Keratinocyte (primary cell): ENCODE results near the gene IL17REL. TPM values are rescaled to one million over a fixed set of nuclear protein-coding genes. Genes with fewer than 3 reads are reported as not detected.

Experiments used
- DNase-seq: peaks from one replicate; pipeline ENCODE4 v3.0.0-alpha.2; 2011; ENCODE audit warnings: low read depth, missing footprints, low spot score
- FAIRE-seq: peaks from 2 replicates; lab custom pipeline; 2011; peaks lifted over from hg19 to GRCh38; lab: Jason Lieb, UNC
- H2AFZ ChIP-seq: 2 replicates; pipeline ENCODE4 v1.6.0; 2012; ENCODE audit warnings: low read length, control low read depth, inconsistent platforms; ENCODE audit not compliant: control insufficient read depth
- H3K27ac ChIP-seq: 2 replicates; pipeline ENCODE4 v1.5.1; 2011; ENCODE audit warnings: low read length; ENCODE audit not compliant: control insufficient read depth, insufficient read depth
- H3K27me3 ChIP-seq: 3 replicates; pipeline ENCODE4 v1.6.0; 2011; ENCODE audit warnings: low read length; ENCODE audit not compliant: control insufficient read depth, insufficient read depth; ENCODE audit errors: extremely low read depth
- H3K36me3 ChIP-seq, 2 experiments: 2 replicates in 1 of 2; 3 replicates in 1 of 2; pipeline ENCODE4 v1.5.1; 2011; ENCODE audit warnings: low read length in 2 of 2, mild to moderate bottlenecking in 1 of 2; ENCODE audit not compliant: control insufficient read depth in 2 of 2, insufficient read depth in 2 of 2; ENCODE audit errors: extremely low read depth in 1 of 2
- H3K4me1 ChIP-seq: 3 replicates; pipeline ENCODE4 v1.5.1; 2011; ENCODE audit warnings: low read length; ENCODE audit not compliant: control insufficient read depth, insufficient read depth; ENCODE audit errors: extremely low read depth
- H3K4me2 ChIP-seq: 3 replicates; pipeline ENCODE4 v1.6.0; 2011; ENCODE audit warnings: low read depth, low read length; ENCODE audit not compliant: control insufficient read depth, insufficient read depth; ENCODE audit errors: extremely low read depth
- H3K4me3 ChIP-seq, 3 experiments: fragments of 200-600 bp in 1 of 3; sonication (generic) in 1 of 3; 2 replicates in 2 of 3; 3 replicates in 1 of 3; pipeline ENCODE4 v1.5.1; 2011 to 2016; ENCODE audit warnings: low read length in 3 of 3, mild to moderate bottlenecking in 3 of 3, control low read depth in 2 of 3, inconsistent platforms in 1 of 3, low read depth in 1 of 3, mixed read lengths in 1 of 3, mixed run types in 1 of 3, moderate library complexity in 1 of 3; ENCODE audit not compliant: control insufficient read depth in 2 of 3, insufficient read depth in 2 of 3; ENCODE audit errors: extremely low read depth in 1 of 3
- H3K79me2 ChIP-seq: 2 replicates; pipeline ENCODE4 v1.6.0; 2012; ENCODE audit warnings: low read length; ENCODE audit not compliant: control insufficient read depth, insufficient read depth
- H3K9ac ChIP-seq: 3 replicates; pipeline ENCODE4 v1.6.0; 2011; ENCODE audit warnings: low read length; ENCODE audit not compliant: control insufficient read depth, insufficient read depth; ENCODE audit errors: extremely low read depth
- H3K9me1 ChIP-seq: 3 replicates; pipeline ENCODE4 v1.6.0; 2011; ENCODE audit warnings: low read length; ENCODE audit not compliant: control insufficient read depth, insufficient read depth; ENCODE audit errors: extremely low read depth
- H3K9me3 ChIP-seq: 2 replicates; pipeline ENCODE4 v1.5.1; 2012; ENCODE audit warnings: low read depth, low read length; ENCODE audit not compliant: control insufficient read depth
- H4K20me1 ChIP-seq: 3 replicates; pipeline ENCODE4 v1.6.0; 2011; ENCODE audit warnings: low read length; ENCODE audit not compliant: control insufficient read depth, insufficient read depth; ENCODE audit errors: extremely low read depth
- EZH2 ChIP-seq: IDR thresholded peaks from one replicate; pipeline ENCODE4 v1.6.1; 2012; ENCODE audit warnings: inconsistent platforms, mild to moderate bottlenecking, low read length, moderate library complexity
- dilution Hi-C: fragments of 300-500 bp; cut with MboI; formaldehyde crosslinking; loops from one replicate; pipeline ENCODE4 v1.7.0; 2020; ENCODE audit warnings: low sequenced_read_pairs; ENCODE audit not compliant: extremely low pct_ligation_motif_present
- polyA plus RNA-seq, 5 experiments: library from polyadenylated mRNA; depleted of rRNA in 3 of 5; stranded (reverse) in 3 of 5; stranded (forward) in 1 of 5; unstranded in 1 of 5; fragments of >200 nt; gene quantifications; 1 replicate in 1 of 5; 2 replicates in 3 of 5; 3 replicates in 1 of 5; pipeline versions ENCODE4 v1.2.1 to v1.2.3, GENCODE V29; 2011 to 2012; ENCODE audit warnings: missing spikeins in 2 of 5, low read depth in 1 of 5, low replicate concordance in 1 of 5
- TF ChIP-seq, protein P1 (sequence below), 3 experiments: IDR thresholded peaks in 1 of 3; conservative IDR thresholded peaks in 1 of 3; optimal IDR thresholded peaks in 1 of 3; 2 replicates in 2 of 3; 3 replicates in 1 of 3; pipeline versions ENCODE3 to v1.5.1; 2011; ENCODE audit warnings: low read length in 3 of 3, mild to moderate bottlenecking in 3 of 3, moderate library complexity in 2 of 3, control low read depth in 1 of 3, inconsistent platforms in 1 of 3; ENCODE audit not compliant: insufficient read depth in 2 of 3; ENCODE audit errors: extremely low read depth in 1 of 3

The IL17REL gene
- polyA plus RNA-seq, 1 donor (not counting 4 experiments of a cell fraction or from before 2014, with no cell fraction given): not detected

DNA sequence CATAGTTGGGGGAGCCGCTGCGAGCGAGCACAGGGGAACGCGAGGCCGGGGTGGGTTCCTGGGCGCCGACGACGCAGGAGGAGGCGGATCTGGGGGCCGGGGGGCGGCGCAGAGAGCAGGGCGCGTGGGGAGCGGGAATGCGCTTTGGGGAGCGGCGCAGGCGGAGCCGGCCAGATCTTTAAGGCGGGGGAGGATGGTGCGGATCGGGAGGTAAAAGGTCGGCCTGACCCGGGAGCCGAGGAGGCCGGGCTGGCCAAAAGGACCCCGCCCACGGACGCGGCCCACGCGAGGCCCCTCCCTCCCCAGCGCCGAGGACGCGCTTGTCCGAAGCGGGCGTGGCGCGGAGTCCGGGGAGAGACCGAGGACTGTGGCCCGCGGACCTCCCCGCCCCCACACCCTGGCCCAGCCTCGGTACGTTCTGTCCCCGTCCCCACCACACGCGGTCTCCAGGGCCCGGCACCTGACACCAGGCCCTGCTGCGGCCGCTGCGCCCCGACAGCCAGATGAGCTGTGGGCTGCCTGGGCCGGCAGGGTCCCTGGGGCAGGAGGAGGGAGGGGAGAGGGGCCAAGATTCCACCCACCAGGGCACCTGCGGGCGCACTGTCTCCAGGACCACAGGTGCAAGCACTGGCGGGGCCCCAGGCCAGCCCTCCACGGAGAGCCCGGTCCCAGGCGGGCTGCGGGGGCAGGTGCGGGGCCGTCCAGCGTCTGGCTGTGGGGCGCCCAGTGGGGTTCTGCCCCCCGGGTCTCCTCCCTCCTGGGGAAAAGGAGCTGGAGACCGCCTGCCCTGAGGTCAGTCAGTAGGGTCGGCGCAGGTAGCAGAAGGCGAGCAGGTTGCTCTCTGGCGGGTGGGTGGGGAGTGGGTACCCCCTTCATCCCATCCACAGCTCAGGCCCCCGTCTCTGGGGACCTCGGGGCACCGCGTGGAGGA lies 41.1 kb downstream of the IL17REL start:
- FAIRE-seq: no peak
- dilution Hi-C loops: no loop called here
- H2AFZ ChIP-seq: peak overlapping the region; percentile 65

DNA sequence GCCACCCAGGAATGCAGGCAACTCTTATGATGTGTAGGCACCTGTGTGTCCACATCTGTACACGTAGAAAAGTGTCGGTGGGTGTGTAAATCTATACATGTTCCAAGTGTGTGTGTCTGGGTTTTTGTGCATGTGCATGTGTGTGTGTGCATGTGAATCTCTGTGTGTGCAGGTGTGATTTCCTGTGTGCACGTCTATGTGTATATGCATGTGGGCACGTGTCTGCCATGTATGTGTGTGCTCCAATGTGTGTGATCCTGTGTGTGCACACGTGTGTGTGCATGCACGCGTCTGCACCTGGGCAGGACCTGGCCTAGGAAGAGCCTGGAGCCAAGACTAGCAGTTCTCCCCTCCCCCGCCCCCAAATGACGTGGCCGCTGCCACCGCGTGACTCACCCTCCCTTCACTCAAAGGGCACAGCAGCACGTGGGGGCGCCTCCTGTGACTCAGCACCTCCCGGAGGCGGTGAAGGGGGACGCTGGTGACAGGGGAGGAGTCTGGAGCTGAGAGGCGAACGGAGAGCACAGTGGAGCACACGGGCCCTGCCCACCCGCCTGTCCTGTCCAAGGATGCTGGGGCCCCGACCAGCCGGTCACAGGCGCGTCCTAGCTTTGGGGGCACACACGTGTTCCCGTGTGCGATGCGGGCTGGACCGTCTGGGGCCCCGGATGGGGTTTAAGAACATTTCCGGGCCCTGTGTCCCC lies 41.9 kb downstream of the IL17REL start:
- DNase-seq (peak; percentile 95), FAIRE-seq (peak; percentile 84)
- H3K4me2 ChIP-seq: peak overlapping the region; percentile 82
- H4K20me1 ChIP-seq: no peaks in the 10 kb centered on the region
- H3K9me3 ChIP-seq: no peaks in the 10 kb centered on the region
- H3K9me1 ChIP-seq: no peaks in the 10 kb centered on the region
- no peaks in the 10 kb centered on the region for H3K27me3 ChIP-seq
- H2AFZ ChIP-seq: peak overlapping the region; percentile 65
- TF ChIP-seq, protein P1, sequence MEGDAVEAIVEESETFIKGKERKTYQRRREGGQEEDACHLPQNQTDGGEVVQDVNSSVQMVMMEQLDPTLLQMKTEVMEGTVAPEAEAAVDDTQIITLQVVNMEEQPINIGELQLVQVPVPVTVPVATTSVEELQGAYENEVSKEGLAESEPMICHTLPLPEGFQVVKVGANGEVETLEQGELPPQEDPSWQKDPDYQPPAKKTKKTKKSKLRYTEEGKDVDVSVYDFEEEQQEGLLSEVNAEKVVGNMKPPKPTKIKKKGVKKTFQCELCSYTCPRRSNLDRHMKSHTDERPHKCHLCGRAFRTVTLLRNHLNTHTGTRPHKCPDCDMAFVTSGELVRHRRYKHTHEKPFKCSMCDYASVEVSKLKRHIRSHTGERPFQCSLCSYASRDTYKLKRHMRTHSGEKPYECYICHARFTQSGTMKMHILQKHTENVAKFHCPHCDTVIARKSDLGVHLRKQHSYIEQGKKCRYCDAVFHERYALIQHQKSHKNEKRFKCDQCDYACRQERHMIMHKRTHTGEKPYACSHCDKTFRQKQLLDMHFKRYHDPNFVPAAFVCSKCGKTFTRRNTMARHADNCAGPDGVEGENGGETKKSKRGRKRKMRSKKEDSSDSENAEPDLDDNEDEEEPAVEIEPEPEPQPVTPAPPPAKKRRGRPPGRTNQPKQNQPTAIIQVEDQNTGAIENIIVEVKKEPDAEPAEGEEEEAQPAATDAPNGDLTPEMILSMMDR (optimal IDR thresholded peaks at IDR 0.05 in 1 of 3, IDR thresholded peaks at IDR 0.05 in 1 of 3, conservative IDR thresholded peaks at IDR 0.05 in 1 of 3; ENCODE audit: extremely low read depth in 1 of 3, insufficient read depth in 2 of 3, low read length in 3 of 3): no peak
- TF ChIP-seq EZH2: no peak
- H3K27ac ChIP-seq: peak overlapping the region; percentile 56
- dilution Hi-C loops: no loop called here
- H3K36me3 ChIP-seq: no peaks in the 10 kb centered on the region
- H3K4me3 ChIP-seq: peak overlapping the region; percentile 37 to 51 (median 48)
- peaks cover 15% of the 10 kb centered on the region for H3K4me1 ChIP-seq
- H3K9ac ChIP-seq: peak overlapping the region; percentile 78
- H3K79me2 ChIP-seq: no peaks in the 10 kb centered on the region

More for the DNA sequence above, 41.1 kb downstream of the IL17REL start:
- Histone ChIP-seq H3K4me1 (peaks cover 15% of the 10 kb centered on the region), H3K4me3 (peak overlapping the region; percentile 37 to 51 (median 48)), H3K79me2 (no peaks in the 10 kb centered on the region), H3K9me3 (no peaks in the 10 kb centered on the region), H4K20me1 (no peaks in the 10 kb centered on the region), H3K27me3 (no peaks in the 10 kb centered on the region), H3K9ac (peak overlapping the region; percentile 78), H3K36me3 (no peaks in the 10 kb centered on the region), H3K27ac (peak overlapping the region; percentile 56), H3K9me1 (no peaks in the 10 kb centered on the region), H3K4me2 (peak overlapping the region; percentile 82)
- no peak for DNase-seq
- TF ChIP-seq, protein P1 (optimal IDR thresholded peaks at IDR 0.05 in 1 of 3, IDR thresholded peaks at IDR 0.05 in 1 of 3, conservative IDR thresholded peaks at IDR 0.05 in 1 of 3; ENCODE audit: extremely low read depth in 1 of 3, insufficient read depth in 2 of 3, low read length in 3 of 3): no peak
- no peak for TF ChIP-seq EZH2
